Panc1 (cell line): Measurements from ENCODE around the gene TAMALIN. TPM values are rescaled to one million over a fixed set of nuclear protein-coding genes. Genes with fewer than 3 reads are reported as not detected.

Experiments used
- ATAC-seq: fragments of 200-7000 bp; cut with Tn5 transposase; 2 replicates; pipeline ENCODE4 v1.9.1; 2020; ENCODE audit warnings: mild to moderate bottlenecking, moderate library complexity
- BruUV-seq: library from RNA; stranded (reverse); fragments of 400-500 nt; replicated peaks from 2 replicates; lab custom pipeline; 2021; lab: Mats Ljungman, UMichigan
- CTCF ChIA-PET: fragments of 300-600 bp; sonication (Branson Sonifier 250); formaldehyde crosslinking; loops from one replicate; lab custom pipeline; 2022; ENCODE audit warnings: antibody characterized with exemption; lab: Charles Lee
- POLR2A ChIA-PET: fragments of 300-600 bp; sonication (Branson Sonifier 250); formaldehyde crosslinking; loops from one replicate; lab custom pipeline; 2022; ENCODE audit warnings: antibody characterized with exemption; lab: Charles Lee
- DNase-seq: peaks from one replicate; pipeline ENCODE4 v3.0.0-alpha.2; 2010; ENCODE audit warnings: low read depth, low spot score
- H3K27ac ChIP-seq: 2 replicates; pipeline ENCODE4 v1.5.1; 2011; ENCODE audit warnings: mild to moderate bottlenecking, low read length, inconsistent platforms
- H3K27me3 ChIP-seq: fragments of 200-500 bp; sonication (Bioruptor generic); 2 replicates; pipeline ENCODE4 v1.6.0; 2014; ENCODE audit warnings: low read length, inconsistent platforms; ENCODE audit not compliant: control insufficient read depth, insufficient read depth
- H3K36me3 ChIP-seq: fragments of 200-500 bp; sonication (Bioruptor generic); 2 replicates; pipeline ENCODE4 v1.5.1; 2014; ENCODE audit warnings: inconsistent platforms, mild to moderate bottlenecking, low read length, moderate library complexity; ENCODE audit not compliant: control insufficient read depth, insufficient read depth
- H3K4me1 ChIP-seq: 2 replicates; pipeline ENCODE4 v1.5.1; 2011; ENCODE audit warnings: inconsistent platforms, mild to moderate bottlenecking, low read length, moderate library complexity; ENCODE audit not compliant: control insufficient read depth, insufficient read depth
- H3K4me3 ChIP-seq, 2 experiments: 2 replicates each; pipeline ENCODE4 v1.5.1; 2011 to 2012; ENCODE audit warnings: low read depth in 2 of 2, low read length in 2 of 2, mild to moderate bottlenecking in 2 of 2, inconsistent platforms in 1 of 2, moderate library complexity in 1 of 2
- H3K9me3 ChIP-seq: fragments of 200-500 bp; sonication (Bioruptor generic); 2 replicates; pipeline ENCODE4 v1.5.1; 2014; ENCODE audit warnings: low read depth, mild to moderate bottlenecking, inconsistent platforms, low read length, moderate library complexity; ENCODE audit not compliant: control insufficient read depth, insufficient read depth
- CTCF ChIP-seq: fragments of 450-650 bp; IDR thresholded peaks from 2 replicates; pipeline ENCODE4 v1.5.1; 2017; ENCODE audit warnings: mild to moderate bottlenecking
- POLR2AphosphoS5 ChIP-seq: IDR thresholded peaks from 2 replicates; pipeline ENCODE4 v1.6.1; 2012; ENCODE audit warnings: mild to moderate bottlenecking, low read depth, low read length, moderate library complexity
- REST ChIP-seq, 2 experiments: IDR thresholded peaks; 2 replicates each; pipeline ENCODE4 v1.6.1; 2011 to 2012; ENCODE audit warnings: low read depth in 2 of 2, control low read depth in 1 of 2, low read length in 1 of 2, mild to moderate bottlenecking in 1 of 2, moderate library complexity in 1 of 2; ENCODE audit not compliant: insufficient read depth in 1 of 2
- SIN3A ChIP-seq: IDR thresholded peaks from 2 replicates; pipeline ENCODE4 v1.6.1; 2012; ENCODE audit warnings: low read depth, mild to moderate bottlenecking, low read length, moderate library complexity, borderline replicate concordance; ENCODE audit not compliant: insufficient read depth
- TCF7L2 ChIP-seq: IDR thresholded peaks from 2 replicates; pipeline ENCODE4 v1.6.1; 2011; ENCODE audit warnings: mild to moderate bottlenecking, low read depth, low read length, inconsistent platforms
- in situ Hi-C: cut with HindIII; loops from 2 replicates; pipeline ENCODE4 v1.10.0; 2016; ENCODE audit warnings: low sequenced_read_pairs, low pct_unique_long_range_greater_than_20kb
- intact Hi-C: fragments of 100-400 bp; cut with micrococcal nuclease; formaldehyde crosslinking; loops from one replicate; pipeline ENCODE4 v1.10.0; 2022; ENCODE audit not compliant: unreplicated experiment
- total RNA-seq: library from RNA; stranded (reverse); gene quantifications from one replicate; pipeline ENCODE4 v1.2.1, GENCODE V29; 2021; ENCODE audit not compliant: unreplicated experiment

TAMALIN gene
- total RNA-seq, 1 experiment from 2014 or later = 0.82 TPM

DNA sequence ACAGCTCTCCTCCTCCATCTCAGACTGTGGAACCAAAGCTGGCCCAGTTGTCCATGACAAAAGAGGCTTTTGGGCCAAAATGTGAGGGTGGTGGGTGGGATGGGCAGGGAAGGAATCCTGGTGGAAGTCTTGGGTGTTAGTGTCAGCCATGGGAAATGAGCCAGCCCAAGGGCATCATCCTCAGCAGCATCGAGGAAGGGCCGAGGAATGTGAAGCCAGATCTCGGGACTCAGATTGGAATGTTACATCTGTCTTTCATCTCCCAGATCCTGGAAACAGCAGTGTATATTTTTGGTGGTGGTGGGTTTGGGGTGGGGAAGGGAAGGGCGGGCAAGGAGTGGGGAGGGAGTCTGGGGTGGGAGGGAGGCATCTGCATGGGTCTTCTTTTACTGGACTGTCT, 11.8 kb upstream of the TAMALIN start:
- DNase-seq (no peak), ATAC-seq (no peak)
- H3K9me3 ChIP-seq = no peaks in the 10 kb centered on the region
- in situ Hi-C loops = no loop called here
- H3K27me3 ChIP-seq = no peaks in the 10 kb centered on the region
- H3K36me3 ChIP-seq = no peaks in the 10 kb centered on the region
- POLR2A ChIA-PET = no interaction called here
- H3K4me1 ChIP-seq = no peaks in the 10 kb centered on the region
- CTCF ChIA-PET = interaction anchor here (0.6 kb wide), 1 partner anchor 23 kb away, joined by 6 read pairs; no protein-coding TSS in a partner anchor
- no peak for TF ChIP-seq REST (IDR thresholded peaks at IDR 0.05; ENCODE audit: insufficient read depth in 1 of 2, low read depth in 2 of 2, low read length in 1 of 2)
- no peak for TF ChIP-seq SIN3A
- no peak for TF ChIP-seq CTCF
- TF ChIP-seq POLR2AphosphoS5 = no peak
- no peak for TF ChIP-seq TCF7L2
- no peak overlapping the region for H3K27ac ChIP-seq
- BruUV-seq = no TSS peak
- intact Hi-C loops = no loop called here
- H3K4me3 ChIP-seq = no peak overlapping the region

DNA sequence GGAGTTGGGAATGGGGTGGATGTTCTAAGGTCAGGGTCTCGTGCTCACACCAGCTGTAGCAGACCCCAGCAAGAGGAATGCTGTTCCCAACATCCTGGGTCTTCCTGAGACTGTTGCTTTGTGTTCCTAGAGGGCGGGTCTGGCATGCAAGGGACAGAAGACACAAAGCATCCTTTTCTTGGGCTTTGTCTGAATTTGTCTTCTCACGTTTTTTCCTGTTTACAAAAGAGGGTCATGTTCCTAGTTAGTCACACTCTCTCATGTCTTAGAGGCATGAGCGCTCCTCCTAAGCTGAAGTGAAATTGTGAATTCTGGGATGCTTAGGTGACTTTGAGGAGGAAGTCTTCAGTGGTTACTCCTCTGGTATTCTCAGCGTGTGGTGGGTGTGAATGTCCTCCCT, 9.6 kb upstream of the TAMALIN start:
- Histone ChIP-seq H3K27ac (no peak overlapping the region), H3K9me3 (no peaks in the 10 kb centered on the region), H3K4me3 (no peak overlapping the region), H3K27me3 (no peaks in the 10 kb centered on the region), H3K4me1 (no peaks in the 10 kb centered on the region), H3K36me3 (no peaks in the 10 kb centered on the region)
- TF ChIP-seq TCF7L2 (no peak), CTCF (no peak), REST (IDR thresholded peaks at IDR 0.05; ENCODE audit: insufficient read depth in 1 of 2, low read depth in 2 of 2, low read length in 1 of 2) (no peak), POLR2AphosphoS5 (no peak), SIN3A (no peak)
- BruUV-seq = no TSS peak
- no peak for DNase-seq
- in situ Hi-C loops = no loop called here
- no peak for ATAC-seq
- intact Hi-C loops = no loop called here
- ChIA-PET POLR2A (no interaction called here), CTCF (no interaction called here)
